HCT116 (cell line): Measurements from ENCODE around the gene TMEM86B. TPM values are rescaled to one million over a fixed set of nuclear protein-coding genes. Genes with fewer than 3 reads are reported as not detected.
A peak's percentile ranks its signal among the peaks of the same experiment; 100 is the strongest.

Source experiments
- ATAC-seq: fragments of 200-7000 bp; cut with Tn5 transposase; 2 replicates; pipeline ENCODE4 v1.9.1; 2020; ENCODE audit warnings: mild to moderate bottlenecking, moderate library complexity
- BruUV-seq: library from RNA; stranded (reverse); fragments of 400-500 nt; replicated peaks from 2 replicates; lab custom pipeline; 2021; lab: Mats Ljungman, UMichigan
- CTCF ChIA-PET: fragments of 300-600 bp; sonication (Branson Sonifier 250); formaldehyde crosslinking; loops from one replicate; lab custom pipeline; 2021; ENCODE audit warnings: antibody characterized with exemption; lab: Charles Lee
- POLR2A ChIA-PET: fragments of 300-600, 350-600 bp; sonication (Branson Sonifier 250); formaldehyde crosslinking; loops from one replicate; lab custom pipeline; 2021; ENCODE audit warnings: antibody characterized with exemption; lab: Charles Lee
- RAD21 ChIA-PET, 2 experiments: fragments of 300-600 bp; sonication (Branson Sonifier 250); formaldehyde crosslinking; loops; one replicate each; lab custom pipeline; 2023; ENCODE audit warnings: low total read pairs in 2 of 2; ENCODE audit not compliant: uncharacterized antibody in 2 of 2, unreplicated experiment in 2 of 2, low non-redundant PET in 1 of 2; lab: Charles Lee
- DNase-seq: peaks from one replicate; pipeline ENCODE4 v3.0.0-alpha.2; 2010; ENCODE audit warnings: low read depth, low spot score
- H2AFZ ChIP-seq: fragments of 200-600 bp; shearing (Covaris generic), sonication (generic); 2 replicates; pipeline ENCODE4 v1.6.1; 2017; ENCODE audit warnings: low read depth, mixed run types, mixed read lengths, antibody characterized with exemption, low read length; ENCODE audit not compliant: poor library complexity, severe bottlenecking
- H3K27ac ChIP-seq: 2 replicates; pipeline ENCODE4 v1.5.1; 2012; ENCODE audit warnings: low read depth, low read length
- H3K27me3 ChIP-seq: fragments of 200-600 bp; sonication (generic); 2 replicates; pipeline ENCODE4 v1.6.1; 2016; ENCODE audit warnings: mixed run types, low read length, mixed read lengths; ENCODE audit not compliant: insufficient read depth
- H3K36me3 ChIP-seq, 2 experiments: fragments of 200-500 bp in 1 of 2; fragments of 200-600 bp in 1 of 2; sonication (Bioruptor generic) in 1 of 2; sonication (generic) in 1 of 2; 2 replicates each; pipeline versions ENCODE4 v1.5.1 to v1.6.1; 2014 to 2016; ENCODE audit warnings: low read length in 2 of 2, inconsistent platforms in 1 of 2, mixed read lengths in 1 of 2, mixed run types in 1 of 2; ENCODE audit not compliant: insufficient read depth in 2 of 2, control insufficient read depth in 1 of 2
- H3K4me1 ChIP-seq, 2 experiments: fragments of 200-600 bp in 1 of 2; sonication (generic) in 1 of 2; 2 replicates each; pipeline versions ENCODE4 v1.5.1 to v1.6.1; 2012 to 2017; ENCODE audit warnings: low read length in 2 of 2, inconsistent platforms in 1 of 2, mild to moderate bottlenecking in 1 of 2, mixed read lengths in 1 of 2, mixed run types in 1 of 2, moderate library complexity in 1 of 2; ENCODE audit not compliant: insufficient read depth in 2 of 2, control insufficient read depth in 1 of 2
- H3K4me2 ChIP-seq: fragments of 200-600 bp; sonication (generic); 2 replicates; pipeline ENCODE4 v1.6.1; 2017; ENCODE audit warnings: mixed run types, low read length, mixed read lengths
- H3K4me3 ChIP-seq, 2 experiments: fragments of 200-600 bp in 1 of 2; sonication (generic) in 1 of 2; replicated peaks in 1 of 2; 2 replicates each; pipeline ENCODE4 v1.5.1; 2011 to 2016; ENCODE audit warnings: low read length in 2 of 2, control low read depth in 1 of 2, low read depth in 1 of 2, mild to moderate bottlenecking in 1 of 2, mixed read lengths in 1 of 2, mixed run types in 1 of 2
- H3K79me2 ChIP-seq: fragments of 200-600 bp; sonication (generic); 2 replicates; pipeline ENCODE4 v1.6.1; 2017; ENCODE audit warnings: mild to moderate bottlenecking, mixed run types, low read length, moderate library complexity, mixed read lengths; ENCODE audit not compliant: insufficient read depth
- H3K9ac ChIP-seq: fragments of 200-600 bp; sonication (generic); 2 replicates; pipeline ENCODE4 v1.6.1; 2016; ENCODE audit warnings: low read length, mixed read lengths
- H3K9me2 ChIP-seq: fragments of 200-600 bp; sonication (generic), shearing (Covaris generic); 2 replicates; pipeline ENCODE4 v1.6.1; 2017; ENCODE audit warnings: mixed run types, mild to moderate bottlenecking, moderate library complexity; ENCODE audit not compliant: insufficient read depth
- H3K9me3 ChIP-seq, 2 experiments: fragments of 200-500 bp in 1 of 2; fragments of 200-600 bp in 1 of 2; sonication (Bioruptor generic) in 1 of 2; sonication (generic) in 1 of 2; 2 replicates each; pipeline ENCODE4 v1.6.1; 2014 to 2017; ENCODE audit warnings: low read length in 2 of 2, mixed read lengths in 2 of 2, inconsistent platforms in 1 of 2, low read depth in 1 of 2, mild to moderate bottlenecking in 1 of 2, mixed run types in 1 of 2, moderate library complexity in 1 of 2; ENCODE audit not compliant: control insufficient read depth in 1 of 2, insufficient read depth in 1 of 2
- H4K20me1 ChIP-seq: fragments of 200-600 bp; sonication (generic), shearing (Covaris generic); 2 replicates; pipeline ENCODE4 v1.6.1; 2017; ENCODE audit warnings: mixed run types, mild to moderate bottlenecking, moderate library complexity; ENCODE audit not compliant: insufficient read depth
- CBX3 ChIP-seq: IDR thresholded peaks from 2 replicates; pipeline ENCODE4 v1.6.1; 2012; ENCODE audit warnings: low read depth
- ELF1 ChIP-seq: IDR thresholded peaks from 2 replicates; pipeline ENCODE4 v1.6.1; 2012; ENCODE audit warnings: low read depth, borderline replicate concordance
- EZH2 ChIP-seq: fragments of 200-600 bp; sonication (generic); IDR thresholded peaks from 2 replicates; pipeline ENCODE4 v1.6.1; 2017; ENCODE audit warnings: antibody characterized with exemption, mixed run types
- EZH2phosphoT487 ChIP-seq: fragments of 200-600 bp; IDR thresholded peaks from 2 replicates; pipeline ENCODE4 v1.6.1; 2018; ENCODE audit warnings: antibody characterized with exemption, borderline replicate concordance
- FOSL1 ChIP-seq: IDR thresholded peaks from 2 replicates; pipeline ENCODE4 v1.6.1; 2012; ENCODE audit warnings: low read depth
- JUND ChIP-seq: IDR thresholded peaks from 2 replicates; pipeline ENCODE4 v1.6.1; 2012
- POLR2A ChIP-seq: IDR thresholded peaks from 2 replicates; pipeline ENCODE4 v1.7.0; 2011; ENCODE audit warnings: borderline replicate concordance; ENCODE audit not compliant: insufficient read depth, insufficient read length; ENCODE audit errors: extremely low read depth
- POLR2AphosphoS5 ChIP-seq: IDR thresholded peaks from 2 replicates; pipeline ENCODE4 v1.6.1; 2011; ENCODE audit warnings: mild to moderate bottlenecking, low read depth, low read length, moderate library complexity
- REST ChIP-seq: IDR thresholded peaks from 2 replicates; pipeline ENCODE4 v1.6.1; 2012; ENCODE audit warnings: low read depth
- SIN3A ChIP-seq: IDR thresholded peaks from 2 replicates; pipeline ENCODE4 v1.6.1; 2012; ENCODE audit warnings: low read depth
- SP1 ChIP-seq: IDR thresholded peaks from 2 replicates; pipeline ENCODE4 v1.6.1; 2012; ENCODE audit warnings: low read depth
- SRF ChIP-seq: IDR thresholded peaks from 2 replicates; pipeline ENCODE4 v1.6.1; 2012; ENCODE audit warnings: low read depth
- TCF7L2 ChIP-seq: IDR thresholded peaks from 2 replicates; pipeline ENCODE4 v1.7.0; 2011; ENCODE audit warnings: borderline replicate concordance, inconsistent platforms; ENCODE audit not compliant: insufficient read depth, insufficient read length; ENCODE audit errors: extremely low read depth
- YY1 ChIP-seq: IDR thresholded peaks from 2 replicates; pipeline ENCODE4 v1.6.1; 2011; ENCODE audit warnings: low read length, low read depth, moderate library complexity, mild to moderate bottlenecking; ENCODE audit not compliant: insufficient replicate concordance; ENCODE audit errors: extremely low read depth
- ZBTB33 ChIP-seq: IDR thresholded peaks from 2 replicates; pipeline ENCODE4 v1.6.1; 2011; ENCODE audit warnings: mild to moderate bottlenecking, low read length, moderate library complexity; ENCODE audit not compliant: insufficient replicate concordance; ENCODE audit errors: extremely low read depth
- ZFX ChIP-seq: fragments of 450-650 bp; IDR thresholded peaks from 2 replicates; pipeline ENCODE4 v1.6.1; 2017
- intact Hi-C: fragments of 100-400 bp; cut with micrococcal nuclease; formaldehyde crosslinking; loops from 2 replicates; pipeline ENCODE4 v1.10.0; 2022
- total RNA-seq: library from RNA; stranded (reverse); gene quantifications from one replicate; pipeline ENCODE4 v1.2.1, GENCODE V29; 2021; ENCODE audit not compliant: unreplicated experiment
- TF ChIP-seq, protein P1 (sequence below): IDR thresholded peaks from 2 replicates; pipeline ENCODE4 v1.6.1; 2012
- TF ChIP-seq, protein P2 (sequence below): IDR thresholded peaks from 2 replicates; pipeline ENCODE4 v1.6.1; 2012

The TMEM86B gene
- total RNA-seq, 1 experiment from 2014 or later: 10.6 TPM

DNA sequence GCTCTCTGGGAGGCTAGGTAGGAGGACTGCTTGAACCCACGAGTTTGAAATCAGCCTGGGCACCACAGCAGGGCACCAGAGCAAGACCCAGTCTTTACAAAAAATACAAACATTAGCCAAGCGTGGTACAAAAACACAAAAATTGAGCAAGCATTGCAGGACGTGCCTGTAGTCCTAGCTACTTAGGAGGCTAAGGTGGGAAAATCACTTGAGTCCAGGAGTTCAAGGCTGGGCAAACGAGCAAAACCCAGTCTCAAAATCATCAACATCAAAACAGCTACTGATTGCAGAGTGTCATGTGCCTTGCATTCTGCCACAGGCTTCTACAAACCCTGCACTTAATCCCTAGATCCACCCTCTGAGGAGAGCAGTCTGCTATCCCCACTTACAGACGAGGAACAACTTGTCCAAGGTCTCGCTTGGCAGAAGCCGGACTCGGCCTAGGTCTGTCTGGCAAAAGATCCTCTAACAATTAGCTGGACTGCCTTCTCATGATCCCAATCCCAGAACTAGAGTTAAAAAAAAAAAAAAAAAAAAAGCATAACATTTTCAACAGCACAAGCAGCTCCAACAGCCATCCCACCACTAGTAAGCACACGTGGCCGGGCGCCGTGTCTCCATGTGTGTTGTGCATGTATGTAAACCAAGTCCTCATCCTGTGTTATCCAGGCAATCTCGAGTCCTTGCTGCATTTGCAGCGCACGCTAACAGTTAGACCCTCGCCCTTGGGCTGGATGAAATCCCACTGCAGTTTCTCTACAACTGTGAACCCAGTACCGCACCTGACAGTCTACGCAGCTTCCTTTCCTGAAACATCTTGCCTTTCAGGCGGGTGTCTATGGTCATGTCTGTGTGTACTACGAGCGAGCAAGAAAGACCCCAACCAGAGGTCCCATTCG is 28.2 kb upstream of the TMEM86B start:
- no peaks in the 10 kb centered on the region for H3K9me3 ChIP-seq
- peaks cover 69% of the 10 kb centered on the region for H3K79me2 ChIP-seq
- ChIA-PET CTCF (interaction anchor here (0.8 kb wide), 1 partner anchor 110 kb away, joined by 3 read pairs; no protein-coding TSS in a partner anchor), RAD21 (no interaction called here), POLR2A (interaction anchor here (1.2 kb wide), 1 partner anchor 46 kb away, joined by 3 read pairs; no protein-coding TSS in a partner anchor)
- peak overlapping the region; percentile 98 for H3K4me2 ChIP-seq
- peak overlapping the region; percentile 96 for H3K9ac ChIP-seq
- TF ChIP-seq SIN3A (no peak), POLR2AphosphoS5 (no peak), EZH2 (no peak), SRF (no peak), ZBTB33 (no peak), YY1 (no peak), JUND (no peak), CBX3 (no peak), ELF1 (no peak), TCF7L2 (no peak), POLR2A (no peak), REST (no peak), FOSL1 (no peak), SP1 (no peak), ZFX (no peak), EZH2phosphoT487 (no peak)
- TF ChIP-seq, protein P1, sequence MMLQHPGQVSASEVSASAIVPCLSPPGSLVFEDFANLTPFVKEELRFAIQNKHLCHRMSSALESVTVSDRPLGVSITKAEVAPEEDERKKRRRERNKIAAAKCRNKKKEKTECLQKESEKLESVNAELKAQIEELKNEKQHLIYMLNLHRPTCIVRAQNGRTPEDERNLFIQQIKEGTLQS: no peak
- TF ChIP-seq, protein P2, sequence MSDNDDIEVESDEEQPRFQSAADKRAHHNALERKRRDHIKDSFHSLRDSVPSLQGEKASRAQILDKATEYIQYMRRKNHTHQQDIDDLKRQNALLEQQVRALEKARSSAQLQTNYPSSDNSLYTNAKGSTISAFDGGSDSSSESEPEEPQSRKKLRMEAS: no peak
- no peak overlapping the region for H3K27ac ChIP-seq
- H3K9me2 ChIP-seq: no peaks in the 10 kb centered on the region
- H4K20me1 ChIP-seq: no peaks in the 10 kb centered on the region
- ATAC-seq (no peak), DNase-seq (no peak)
- intact Hi-C loops: loop anchor here (5.0 kb wide), 1 partner anchor 90 kb away; the partner anchor contains the start of gene DNAAF3
- TSS peak; percentile 49 for BruUV-seq
- H2AFZ ChIP-seq: no peak overlapping the region
- no peaks in the 10 kb centered on the region for H3K27me3 ChIP-seq
- peak overlapping the region; percentile 89 to 96 for H3K4me3 ChIP-seq
- peaks cover 20 to 41% of the 10 kb centered on the region in 2 experiments for H3K4me1 ChIP-seq
- H3K36me3 ChIP-seq: peaks cover 0 to 9% of the 10 kb centered on the region in 2 experiments; a peak in 3 of 4 replicates
